NCI-H1436 treated with DMSO at 0.1 percent for 48 hours (cell line): Measurements from ENCODE around the gene E2F3.

Experiments
- DNase-seq: peaks from one replicate; lab custom pipeline; 2025; lab: John Stamatoyannopoulos, UW

E2F3 gene

DNA sequence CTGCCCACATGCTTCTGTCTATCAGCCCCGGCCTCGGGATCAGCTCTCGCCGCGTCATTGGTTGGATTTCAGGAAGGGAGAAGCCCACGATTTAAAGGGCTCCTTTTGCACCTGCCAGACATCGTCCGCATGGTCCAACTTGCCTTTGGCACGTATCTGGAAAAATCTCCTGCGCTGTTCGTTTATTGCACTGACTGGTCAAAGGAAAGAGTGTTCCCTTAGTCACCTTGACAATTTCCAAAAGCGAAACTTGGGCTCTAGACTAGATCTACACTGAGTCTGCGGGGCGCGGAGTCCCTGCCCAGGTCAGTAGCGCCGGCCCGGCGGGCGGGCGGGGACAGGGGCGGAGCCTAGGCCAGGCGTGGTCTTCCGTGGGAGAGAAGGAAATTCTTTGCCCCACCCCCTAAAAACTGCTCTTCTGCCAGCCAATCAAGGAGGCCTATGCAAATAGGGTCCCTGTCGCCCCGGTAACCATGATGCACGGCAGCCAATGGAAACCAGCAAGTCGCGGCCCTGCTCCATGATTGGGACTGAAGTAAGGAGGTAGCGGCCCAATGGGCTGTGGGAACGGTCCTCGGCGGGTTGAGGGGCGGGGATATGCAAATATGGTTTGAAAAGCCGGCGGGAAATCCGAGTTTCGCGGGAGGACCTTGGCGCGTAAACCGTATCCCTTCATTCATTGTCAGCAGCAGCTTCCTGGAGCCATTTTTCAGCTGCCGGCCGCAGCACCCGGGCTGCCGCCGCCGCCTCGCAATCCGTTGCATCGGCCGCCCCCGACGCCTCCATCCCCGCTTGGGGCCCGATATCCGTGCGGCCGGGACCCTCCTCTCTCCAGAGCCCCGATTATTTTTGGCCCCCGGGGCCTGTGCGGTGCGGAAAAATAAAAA lies at the start of gene E2F3:
Gene E2F3 (plus strand): TSS at position 675 of the 887 bp plus-strand sequence. CDS start 354 bp downstream, outside the sequence.
- DNase-seq, result peak; percentile 99

DNA sequence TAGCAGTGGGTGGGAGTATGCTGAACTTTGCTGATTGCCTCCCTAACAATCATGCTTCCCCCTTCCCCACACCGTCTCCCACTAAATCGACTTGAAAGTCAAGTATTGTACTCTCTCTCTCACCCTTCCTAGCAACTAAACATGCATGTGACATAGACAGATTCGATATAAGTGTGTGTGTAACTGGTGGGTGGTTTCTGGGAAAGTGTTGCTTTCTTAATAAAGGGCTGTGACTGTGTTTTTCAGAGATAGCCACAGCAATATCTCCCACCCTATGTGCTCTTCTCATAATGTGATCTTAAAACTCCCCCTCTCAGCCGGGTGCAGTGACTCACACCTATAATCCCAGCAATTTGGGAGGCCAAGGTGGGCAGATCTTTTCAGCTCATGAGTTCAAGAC lies 49.3 kb upstream of the E2F3 start:
- DNase-seq, result no peak

GRCh38 chr6:20353134-20353533 lies 48.5 kb upstream of the E2F3 start:
- DNase-seq, result no peak

- no peak for DNase-seq
These were observed 47.3 kb upstream of the E2F3 start for GRCh38 chr6:20354366-20354765.

DNA sequence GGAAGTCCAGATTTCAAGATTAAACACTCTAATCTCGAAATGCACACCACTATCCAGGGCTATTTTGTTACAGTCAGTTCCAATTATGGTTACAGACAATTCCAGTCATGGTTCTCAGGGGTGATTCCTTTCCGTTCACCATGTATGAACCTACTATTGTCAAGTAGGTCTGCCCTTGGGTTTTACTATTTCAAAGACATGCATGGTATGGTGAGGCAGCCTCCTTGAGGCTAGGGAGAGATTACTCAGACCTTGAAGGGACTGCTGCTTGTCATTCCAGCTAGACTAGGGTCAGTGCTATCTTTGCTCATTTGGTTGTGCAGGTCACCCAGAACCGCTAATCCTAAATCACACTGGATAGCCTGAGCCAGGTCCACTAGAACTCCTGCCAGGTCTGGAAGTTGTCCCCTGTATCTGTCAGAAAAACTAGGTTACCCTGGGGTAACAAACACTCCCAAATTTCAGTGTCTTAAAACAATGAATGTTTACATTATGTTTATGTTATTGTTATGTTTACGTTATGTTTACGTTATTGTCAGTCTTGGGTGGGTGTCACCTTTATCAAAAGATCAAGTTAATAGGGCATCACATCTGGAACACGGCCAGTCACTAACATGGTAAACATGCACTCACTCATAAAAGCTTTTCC lies 41.1 kb upstream of the E2F3 start:
- no peak for DNase-seq

- DNase-seq, result no peak
These were observed 39.1 kb upstream of the E2F3 start for GRCh38 chr6:20362623-20363022.

DNA sequence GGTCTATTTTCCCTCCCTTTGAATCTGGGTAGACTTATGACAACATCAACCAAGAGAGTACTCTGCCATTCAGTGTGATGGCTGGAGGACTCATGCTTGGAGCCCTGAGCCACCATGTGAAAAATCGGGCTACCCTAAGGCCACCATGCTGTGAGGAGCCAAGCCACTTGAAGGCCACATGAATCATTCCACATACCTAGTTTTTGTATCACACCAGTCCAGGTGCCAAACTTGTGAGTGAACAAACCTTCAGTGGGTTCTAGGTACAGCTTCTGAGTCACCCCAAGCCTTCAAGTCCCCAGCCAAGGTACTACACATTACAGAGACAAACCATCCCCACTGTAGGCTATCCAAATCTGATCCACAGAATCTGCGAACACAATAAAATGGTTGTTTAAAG lies 37.4 kb upstream of the E2F3 start:
- no peak for DNase-seq

DNA sequence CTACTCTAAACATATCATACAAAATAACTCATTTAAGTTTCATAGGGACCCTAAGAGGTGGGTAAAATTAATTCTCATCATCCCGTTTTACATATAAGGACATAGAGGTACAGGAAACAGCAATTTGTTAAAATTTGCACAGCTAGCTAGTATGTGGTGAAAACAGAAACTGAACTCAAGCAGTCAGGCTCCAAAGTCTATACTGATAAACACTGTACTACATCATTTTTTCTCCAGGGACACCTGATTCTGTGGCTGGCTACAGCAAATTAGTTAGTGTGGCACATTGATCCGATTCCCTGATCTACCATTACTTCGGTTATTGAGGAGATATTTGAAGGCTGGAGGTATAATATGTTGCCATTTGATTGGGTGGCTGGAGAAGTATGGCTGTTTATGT lies 36.2 kb upstream of the E2F3 start:
- DNase-seq, result no peak

- no peak for DNase-seq
These were observed 35.4 kb upstream of the E2F3 start for GRCh38 chr6:20366082-20366830.

GRCh38 chr6:20367743-20368485 lies 33.8 kb upstream of the E2F3 start:
- DNase-seq, result no peak

GRCh38 chr6:20370393-20370792 lies 31.3 kb upstream of the E2F3 start:
- no peak for DNase-seq

DNA sequence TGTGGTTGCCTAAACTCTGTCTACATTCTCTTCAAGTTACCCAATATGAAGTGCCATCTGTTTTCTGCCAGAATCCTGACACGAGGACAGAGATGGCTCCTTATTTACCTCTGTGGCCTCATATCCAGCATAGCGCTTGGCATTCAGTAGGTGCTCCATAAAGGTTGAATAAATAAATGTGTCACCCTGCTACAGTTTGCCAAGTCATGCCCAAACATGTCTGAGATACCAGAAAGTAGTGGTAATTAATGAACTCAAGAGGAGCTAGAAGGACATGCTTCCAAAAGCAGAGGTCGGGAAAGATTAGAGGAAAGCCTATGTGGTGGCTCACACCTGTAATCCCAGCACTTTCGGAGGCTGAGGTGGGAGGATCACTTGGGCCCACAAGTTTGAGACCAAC lies 30.9 kb upstream of the E2F3 start:
- no peak for DNase-seq

GRCh38 chr6:20375436-20375835 lies 26.2 kb upstream of the E2F3 start:
- DNase-seq, result no peak

DNA sequence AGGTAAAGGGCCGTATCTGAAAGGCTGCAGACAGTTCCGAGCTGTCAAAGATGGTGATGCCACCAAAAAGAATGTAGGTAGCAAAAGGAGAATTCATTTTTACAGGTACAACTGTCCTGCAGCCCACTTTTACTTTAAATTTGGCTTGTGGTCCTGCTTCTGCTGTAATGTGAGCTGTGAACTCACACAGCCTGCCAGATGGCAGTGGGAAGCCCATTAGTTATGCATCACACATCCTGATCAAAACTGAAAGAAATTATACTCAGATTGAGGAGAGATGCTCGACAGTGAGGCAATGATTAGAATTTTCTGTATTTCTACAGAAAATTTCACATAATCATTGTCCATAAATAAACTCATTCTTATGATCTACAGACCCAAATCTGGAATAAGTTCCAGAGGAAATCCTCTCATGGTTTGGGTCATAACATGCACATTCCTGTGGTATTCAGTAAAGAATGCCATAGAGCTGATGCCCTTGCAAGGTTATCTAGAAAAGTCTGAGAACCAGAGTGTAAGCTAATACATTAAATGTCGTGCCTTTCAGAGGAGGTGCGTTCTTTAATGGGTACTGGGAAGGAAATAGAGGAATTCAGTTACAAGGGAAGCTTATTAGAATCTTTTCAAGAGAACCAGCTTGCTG lies 23.9 kb upstream of the E2F3 start:
- no peak for DNase-seq

GRCh38 chr6:20379231-20379630 lies 22.4 kb upstream of the E2F3 start:
- DNase-seq, result no peak

GRCh38 chr6:20386218-20386617 lies 15.5 kb upstream of the E2F3 start:
- DNase-seq, result no peak

GRCh38 chr6:20389066-20389465 lies 12.6 kb upstream of the E2F3 start:
- DNase-seq, result no peak

GRCh38 chr6:20393297-20393696 lies 8.4 kb upstream of the E2F3 start:
- no peak for DNase-seq

DNA sequence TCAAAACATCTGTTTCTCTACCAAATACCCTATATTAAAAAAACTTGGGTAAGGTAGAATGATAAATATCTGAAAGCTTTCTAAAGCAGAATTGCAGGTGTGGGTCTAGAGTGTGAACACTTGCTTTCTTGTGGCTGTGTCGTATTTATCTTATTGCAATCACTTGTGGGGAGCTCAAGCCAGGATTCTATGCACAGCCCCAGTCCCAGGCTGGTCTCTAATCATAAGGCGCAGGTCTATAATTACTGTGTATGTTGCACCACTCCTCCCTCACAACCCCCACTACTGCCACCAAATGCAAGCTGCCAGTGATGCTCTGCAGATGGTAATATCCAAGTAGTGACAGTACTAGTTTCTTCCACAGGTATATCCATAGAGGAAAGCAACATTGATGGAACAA lies 2.2 kb upstream of the E2F3 start:
- no peak for DNase-seq

GRCh38 chr6:20400456-20401204 lies 1.0 kb upstream of the E2F3 start:
- no peak for DNase-seq

- no peak for DNase-seq
These were observed 338 bp downstream of the E2F3 start for GRCh38 chr6:20402092-20402341.
